ENCODE data around the gene MSI2. TPM values are rescaled to one million over a fixed set of nuclear protein-coding genes. Genes with fewer than 3 reads are reported as not detected.

MSI2 gene
- total RNA-seq, 4 donors from 2014 or later = 27.3 to 50.4 (median 36.8) TPM

DNA sequence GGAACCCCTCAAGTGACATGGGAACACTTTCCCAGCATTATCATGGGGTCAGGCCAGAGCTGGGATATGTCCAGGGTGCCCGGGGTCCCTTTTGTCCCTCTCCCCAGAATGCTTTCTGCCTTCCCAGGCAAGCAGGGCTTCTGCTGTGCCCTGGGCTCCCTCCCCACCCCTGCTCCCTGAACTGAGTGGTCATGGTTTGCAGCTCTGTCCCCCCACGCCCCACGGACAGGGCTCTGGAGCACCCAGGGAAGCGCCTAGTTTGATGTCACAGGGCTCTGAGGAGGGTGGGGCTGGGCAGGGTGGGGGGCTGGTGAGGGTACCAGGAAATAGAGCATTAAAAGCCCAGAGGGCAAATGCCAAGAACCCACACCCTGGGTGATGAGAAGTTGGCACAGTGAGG, 396.5 kb downstream of the MSI2 start:
- Histone ChIP-seq H3K9me3 (no peaks in the 10 kb centered on the region), H3K4me1 (no peaks in the 10 kb centered on the region), H3K27ac (no peak overlapping the region), H3K27me3 (no peaks in the 10 kb centered on the region), H3K36me3 (peaks cover 0 to 16% of the 10 kb centered on the region in 2 donors), H3K4me3 (no peak overlapping the region)
- TF ChIP-seq POLR2AphosphoS5 (IDR thresholded peaks at IDR 0.05) = no peak
- TF ChIP-seq POLR2A (IDR thresholded peaks at IDR 0.05) = no peak
- no peak for TF ChIP-seq CTCF (IDR thresholded peaks at IDR 0.05)
- TF ChIP-seq EP300 (IDR thresholded peaks at IDR 0.05) = no peak
- no peak for ATAC-seq
- WGBS, 2 donors (ENCODE audit: low coverage in 1 of 2) = 75% methylated on average over 1 of the region's 4 CpGs; no CpG with 5 or more reads in 1 of the 2 donors

DNA sequence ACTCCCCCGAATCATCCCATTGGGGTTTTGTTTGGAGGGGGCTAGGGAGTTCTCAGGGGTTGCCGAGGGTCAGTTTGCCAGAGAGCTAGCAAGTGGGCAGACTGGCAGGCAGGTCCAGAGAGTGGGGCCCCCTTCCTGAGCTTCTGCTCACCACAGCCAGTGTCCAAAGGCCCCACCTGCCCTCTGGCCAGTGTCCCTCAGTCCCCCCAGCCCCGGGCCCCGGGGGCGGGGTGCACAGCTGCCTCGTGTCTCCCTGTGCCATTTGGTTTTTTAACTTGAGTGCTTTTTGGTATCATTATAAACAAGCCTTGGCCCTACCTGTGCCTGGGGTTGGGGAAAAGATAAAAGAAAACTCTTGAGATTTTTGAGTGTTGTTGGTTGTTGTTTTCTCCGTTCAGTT, 397.0 kb downstream of the MSI2 start:
- Histone ChIP-seq H3K27ac (no peak overlapping the region), H3K4me1 (no peaks in the 10 kb centered on the region), H3K27me3 (no peaks in the 10 kb centered on the region), H3K4me3 (no peak overlapping the region), H3K9me3 (no peaks in the 10 kb centered on the region), H3K36me3 (peaks cover 0 to 16% of the 10 kb centered on the region in 2 donors)
- ATAC-seq = no peak
- 59 to 69% methylated on average over 2 of the region's 7 CpGs for WGBS, 2 donors (ENCODE audit: low coverage in 1 of 2)
- TF ChIP-seq POLR2A (IDR thresholded peaks at IDR 0.05) (no peak), CTCF (IDR thresholded peaks at IDR 0.05) (no peak), POLR2AphosphoS5 (IDR thresholded peaks at IDR 0.05) (no peak), EP300 (IDR thresholded peaks at IDR 0.05) (no peak)

- Histone ChIP-seq H3K4me3 (no peak overlapping the region), H3K27me3 (no peaks in the 10 kb centered on the region), H3K27ac (no peak overlapping the region), H3K36me3 (peaks cover 0 to 16% of the 10 kb centered on the region in 2 donors), H3K9me3 (no peaks in the 10 kb centered on the region), H3K4me1 (no peaks in the 10 kb centered on the region)
- ATAC-seq = no peak
- WGBS, 2 donors (ENCODE audit: low coverage in 1 of 2) = 100% methylated on average over 4 of the region's 11 CpGs; no CpG with 5 or more reads in 1 of the 2 donors
- no peak for TF ChIP-seq CTCF (IDR thresholded peaks at IDR 0.05)
- TF ChIP-seq POLR2A (IDR thresholded peaks at IDR 0.05) = no peak
- TF ChIP-seq EP300 (IDR thresholded peaks at IDR 0.05) = no peak
- TF ChIP-seq POLR2AphosphoS5 (IDR thresholded peaks at IDR 0.05) = no peak
Observed at GRCh38 chr17:57654040-57654775, 397.9 kb downstream of the MSI2 start.

- no peak overlapping the region for H3K27ac ChIP-seq
- H3K9me3 ChIP-seq = no peaks in the 10 kb centered on the region
- peaks cover 0 to 13% of the 10 kb centered on the region in 2 donors for H3K36me3 ChIP-seq
- WGBS, 2 donors (ENCODE audit: low coverage in 1 of 2) = 96 to 100% methylated on average over 6 of the region's 6 CpGs
- ATAC-seq = no peak
- TF ChIP-seq EP300 (IDR thresholded peaks at IDR 0.05) (no peak), POLR2A (IDR thresholded peaks at IDR 0.05) (no peak), POLR2AphosphoS5 (IDR thresholded peaks at IDR 0.05) (no peak), CTCF (IDR thresholded peaks at IDR 0.05) (no peak)
- H3K4me3 ChIP-seq = no peak overlapping the region
- no peaks in the 10 kb centered on the region for H3K27me3 ChIP-seq
- no peaks in the 10 kb centered on the region for H3K4me1 ChIP-seq
Observed at GRCh38 chr17:57655553-57655952, 399.2 kb downstream of the MSI2 start.

DNA sequence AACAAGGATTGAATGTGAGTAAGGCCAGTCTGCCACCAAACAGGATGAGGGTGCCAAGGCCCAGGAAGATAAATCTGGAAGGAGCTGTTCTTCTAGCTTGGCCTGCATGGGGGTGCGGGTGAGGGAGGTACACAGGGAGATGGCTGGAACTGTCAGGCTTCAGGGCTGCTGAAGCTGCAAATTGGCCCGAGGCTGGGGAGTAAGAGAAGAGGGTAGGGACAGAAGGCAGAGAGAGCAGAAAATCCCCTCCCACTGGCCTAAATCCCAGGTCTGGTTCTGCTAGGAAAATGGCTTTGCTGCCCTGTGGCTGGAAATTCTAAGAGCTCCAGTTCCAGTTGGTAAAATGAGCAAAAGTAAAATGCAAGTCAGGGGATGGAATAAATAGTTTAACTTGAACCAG, 400.9 kb downstream of the MSI2 start:
- Histone ChIP-seq H3K36me3 (peaks cover 0 to 9% of the 10 kb centered on the region in 2 donors), H3K4me3 (no peak overlapping the region), H3K27me3 (no peaks in the 10 kb centered on the region), H3K9me3 (no peaks in the 10 kb centered on the region), H3K4me1 (peaks cover 0 to 10% (median 2%) of the 10 kb centered on the region in 3 donors), H3K27ac (no peak overlapping the region)
- WGBS, 2 donors (ENCODE audit: low coverage in 1 of 2) = 75% methylated on average over 2 of the region's 2 CpGs; no CpG with 5 or more reads in 1 of the 2 donors
- no peak for ATAC-seq
- TF ChIP-seq EP300 (IDR thresholded peaks at IDR 0.05) (no peak), POLR2A (IDR thresholded peaks at IDR 0.05) (no peak), POLR2AphosphoS5 (IDR thresholded peaks at IDR 0.05) (no peak), CTCF (IDR thresholded peaks at IDR 0.05) (no peak)

Measured in gastroesophageal sphincter (tissue), 4 donors.